Inflammatory macrophage (primary cell): ENCODE measurements around the gene PLXNB2.
"Not testable (repeated sequence)": the region's sequence is repeated elsewhere in the genome, so short reads cannot be mapped to it uniquely, and the experiment has no call there.

Experiments used
- DNase-seq, 2 donors: peaks; one replicate each; pipeline ENCODE4 v3.0.0-alpha.2; 2020 to 2022

The PLXNB2 gene

DNA sequence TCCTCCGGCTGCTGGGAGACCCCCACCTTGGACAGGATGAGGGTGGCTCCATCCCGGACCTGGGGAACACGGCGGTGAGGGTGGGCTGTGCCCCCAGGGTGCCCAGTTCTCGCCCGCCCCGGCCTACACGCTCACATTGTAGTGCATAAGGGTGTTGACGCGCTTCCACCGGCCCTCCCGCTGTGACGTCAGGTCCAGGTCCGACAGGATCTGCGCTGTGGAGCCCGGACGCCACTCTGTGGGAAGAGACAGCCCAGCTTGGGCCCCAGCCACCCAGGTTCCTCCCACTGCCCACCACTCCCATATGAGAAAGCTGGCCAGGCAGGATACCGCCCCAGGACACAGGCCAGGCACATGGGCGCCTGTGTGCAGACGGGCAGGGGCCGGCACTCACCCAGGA lies 29.0 kb downstream of the PLXNB2 start:
- no peak for DNase-seq

DNA sequence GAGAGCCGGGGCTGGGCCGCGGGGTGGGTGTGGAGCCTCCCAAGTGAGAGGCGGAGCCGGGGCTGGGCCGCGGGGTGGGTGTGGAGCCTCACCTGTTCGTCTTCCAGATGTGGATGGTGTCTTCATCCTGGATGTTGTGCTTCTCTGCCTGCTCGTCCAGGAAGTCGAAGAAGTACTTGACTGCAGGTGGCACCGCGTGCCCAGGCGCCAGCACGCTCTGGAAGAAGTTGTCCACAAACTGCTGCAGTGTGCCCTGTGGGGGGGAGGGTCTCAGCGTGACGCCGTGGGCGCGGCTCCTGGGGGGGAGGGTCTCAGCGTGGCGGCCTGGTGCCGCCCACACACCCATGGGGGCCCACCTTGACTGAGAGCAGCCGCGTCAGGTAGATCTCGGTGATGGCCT lies 29.7 kb downstream of the PLXNB2 start:
- no peak for DNase-seq

DNA sequence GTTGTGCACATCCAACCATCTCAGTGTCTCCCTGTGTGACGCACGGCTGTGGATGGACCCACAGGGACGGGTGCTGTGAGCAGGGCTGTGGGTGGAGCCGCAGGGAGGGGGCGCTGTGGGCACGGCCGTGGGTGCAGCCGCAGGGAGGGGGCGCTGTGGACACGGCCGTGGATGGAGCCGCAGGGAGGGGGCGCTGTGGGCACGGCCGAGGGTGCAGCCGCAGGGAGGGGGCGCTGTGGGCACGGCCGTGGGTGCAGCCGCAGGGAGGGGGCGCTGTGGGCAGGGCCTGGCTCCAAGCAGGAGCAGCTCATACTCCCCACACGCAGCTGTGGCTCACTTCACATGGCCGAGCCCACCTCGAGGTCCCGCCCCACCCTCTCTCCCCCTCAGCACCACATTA lies 31.3 kb downstream of the PLXNB2 start:
- DNase-seq: peak; percentile 49 to 63

DNA sequence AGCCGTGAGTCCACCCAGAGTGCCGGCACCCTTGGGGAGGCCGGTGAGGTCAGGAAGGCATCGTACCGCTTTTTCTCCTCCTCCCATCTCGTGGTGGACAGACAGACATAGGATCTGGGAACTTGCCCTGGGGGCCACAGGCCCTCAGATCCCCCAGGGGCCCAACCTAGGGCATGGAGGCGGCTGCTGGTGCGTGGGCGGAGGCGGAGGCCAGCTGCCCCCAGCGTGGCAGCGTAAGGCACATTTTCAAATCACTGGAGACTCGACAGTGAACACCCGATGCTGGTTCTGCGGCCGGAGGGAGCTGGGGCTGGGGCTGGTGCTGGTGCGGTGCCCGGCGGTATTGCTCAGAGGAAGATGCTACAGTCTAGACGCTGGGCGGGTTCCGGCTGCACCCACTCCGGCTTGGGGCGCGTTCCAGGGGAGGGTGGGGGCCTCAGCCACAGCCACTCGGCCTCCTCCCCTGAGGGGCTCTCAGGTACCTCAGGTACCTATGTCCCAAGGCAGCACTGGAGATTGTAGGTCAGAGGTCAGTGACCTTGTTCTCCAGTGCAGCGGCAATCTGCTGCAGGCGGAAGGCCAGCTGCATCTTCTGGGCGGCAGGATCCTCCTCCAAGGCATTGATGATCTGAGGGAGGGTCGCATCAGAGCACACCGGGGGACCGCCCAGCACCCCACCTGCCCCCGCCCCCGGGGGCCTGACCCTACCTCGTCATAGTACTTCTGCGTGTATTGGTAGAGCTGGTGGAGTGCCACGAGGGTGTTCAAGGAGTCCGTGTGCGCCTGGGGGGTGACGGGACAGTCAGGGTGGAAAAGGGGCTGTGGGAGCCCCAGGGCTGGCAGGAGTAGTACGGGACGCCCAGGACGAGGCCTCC lies 32.0 kb downstream of the PLXNB2 start:
- no peak for DNase-seq

DNA sequence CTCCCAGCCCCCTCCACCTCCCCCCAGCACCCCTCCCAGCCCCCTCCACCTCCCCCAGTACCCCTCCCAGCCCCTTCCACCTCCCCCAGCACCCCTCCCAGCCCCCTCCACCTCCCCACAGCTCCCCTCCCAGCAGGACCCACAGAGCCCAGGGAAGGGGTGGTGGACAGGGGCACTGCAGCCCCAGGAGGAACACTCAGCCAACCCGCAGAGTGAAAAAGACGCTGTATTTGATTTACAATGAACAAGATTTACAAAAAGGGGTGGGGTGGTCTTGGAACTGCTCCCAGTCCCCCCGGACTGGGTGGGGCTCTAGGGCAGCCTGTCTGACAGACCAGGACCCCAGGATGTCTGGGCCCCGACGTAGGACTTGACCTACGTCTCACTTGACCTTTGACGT lies 32.7 kb downstream of the PLXNB2 start:
- no peak for DNase-seq

DNA sequence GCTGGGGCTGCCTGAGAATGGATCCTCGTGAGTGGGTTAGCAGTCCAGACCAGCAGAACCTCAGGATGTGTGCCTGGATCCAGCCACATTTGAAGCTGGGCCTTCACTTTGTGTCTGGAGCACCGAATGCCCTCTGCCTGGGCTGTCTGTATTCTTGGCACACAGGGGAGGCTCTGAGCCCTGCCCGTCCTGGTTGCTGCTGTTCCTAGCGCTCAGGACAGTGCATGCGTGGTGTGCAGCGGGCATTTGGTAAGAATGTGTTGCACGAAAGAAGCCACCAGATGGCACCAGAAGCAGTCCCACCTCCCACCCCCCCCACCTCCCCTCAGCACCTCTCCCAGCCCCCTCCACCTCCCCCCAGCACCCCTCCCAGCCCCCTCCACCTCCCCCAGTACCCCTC lies 33.1 kb downstream of the PLXNB2 start:
- DNase-seq: peak; percentile 48 to 55

DNA sequence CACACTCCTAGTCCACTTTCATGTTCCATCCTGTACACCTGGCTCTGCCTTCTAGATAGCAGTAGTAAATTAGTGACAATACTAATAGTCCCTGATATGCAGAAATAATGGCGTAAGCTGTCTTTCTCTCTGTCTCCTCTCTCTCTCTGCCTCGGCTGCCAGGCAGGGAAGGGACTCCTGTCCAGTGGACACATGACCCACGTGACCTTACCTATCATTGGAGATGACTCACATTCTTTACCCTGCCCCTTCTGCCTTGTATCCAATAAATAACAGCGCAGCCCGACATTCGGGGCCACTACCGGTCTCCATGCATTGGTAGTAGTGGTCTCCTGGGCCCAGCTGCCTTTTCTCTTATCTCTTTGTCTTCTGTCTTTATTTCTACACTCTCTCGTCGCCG lies 33.7 kb downstream of the PLXNB2 start:
- DNase-seq: not testable (repeated sequence)

DNA sequence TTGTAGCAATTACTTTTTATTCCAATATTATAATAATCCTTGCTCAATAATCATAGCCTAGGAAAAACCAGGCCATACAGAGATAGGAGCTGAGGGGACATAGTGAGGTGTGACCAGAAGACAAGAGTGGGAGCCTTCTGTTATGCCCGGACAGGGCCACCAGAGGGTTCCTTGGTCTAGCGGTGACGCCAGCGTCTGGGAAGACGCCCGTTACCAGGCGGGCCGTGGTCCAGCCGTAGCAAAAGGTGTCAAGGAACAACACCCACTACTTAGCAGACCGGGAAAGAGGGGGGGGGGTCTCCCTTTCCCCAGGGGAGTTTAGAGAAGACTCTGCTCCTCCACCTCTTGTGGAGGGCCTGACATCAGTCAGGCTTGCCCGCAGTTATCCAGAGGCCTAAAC lies 34.1 kb downstream of the PLXNB2 start:
- not testable (repeated sequence) for DNase-seq

DNA sequence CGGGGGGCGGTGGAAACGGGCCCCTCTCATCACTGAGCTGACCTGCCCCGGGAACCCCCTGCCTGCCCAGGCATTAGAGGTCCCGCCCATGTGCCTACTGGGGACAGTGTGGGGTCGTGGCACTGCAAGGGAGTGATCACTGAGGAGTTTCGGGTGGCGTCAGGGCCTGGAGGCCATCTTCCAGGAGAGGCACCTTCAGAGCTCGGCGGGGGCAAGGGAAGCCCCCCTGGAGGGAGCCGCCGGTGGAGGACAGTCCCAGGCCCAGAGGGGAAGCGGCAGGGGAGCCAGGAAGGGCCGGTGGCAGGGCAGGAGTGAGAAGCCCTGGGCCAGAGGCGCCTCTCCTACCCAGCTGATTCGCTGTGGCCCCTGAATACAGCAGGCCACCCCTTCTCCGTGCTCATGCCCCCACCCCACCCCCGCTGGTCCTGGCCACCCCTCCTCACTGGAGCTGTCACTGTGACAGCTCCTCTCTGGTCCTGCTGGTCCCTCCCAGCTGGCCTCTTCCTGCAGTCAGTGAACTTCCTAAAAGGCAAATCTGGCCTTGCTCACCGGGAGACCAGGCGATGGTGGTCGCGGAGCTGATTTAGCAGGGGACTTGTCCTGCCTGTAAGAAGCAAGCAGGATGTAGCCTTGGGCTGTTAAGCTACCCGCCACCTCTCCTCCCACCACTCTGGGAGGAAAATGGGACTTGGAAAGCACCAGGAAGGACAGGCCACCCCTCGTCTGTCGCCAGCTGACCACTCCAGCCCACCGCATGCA lies 35.2 kb downstream of the PLXNB2 start:
- peak in 1 of 2 donors; percentile 9 for DNase-seq

DNA sequence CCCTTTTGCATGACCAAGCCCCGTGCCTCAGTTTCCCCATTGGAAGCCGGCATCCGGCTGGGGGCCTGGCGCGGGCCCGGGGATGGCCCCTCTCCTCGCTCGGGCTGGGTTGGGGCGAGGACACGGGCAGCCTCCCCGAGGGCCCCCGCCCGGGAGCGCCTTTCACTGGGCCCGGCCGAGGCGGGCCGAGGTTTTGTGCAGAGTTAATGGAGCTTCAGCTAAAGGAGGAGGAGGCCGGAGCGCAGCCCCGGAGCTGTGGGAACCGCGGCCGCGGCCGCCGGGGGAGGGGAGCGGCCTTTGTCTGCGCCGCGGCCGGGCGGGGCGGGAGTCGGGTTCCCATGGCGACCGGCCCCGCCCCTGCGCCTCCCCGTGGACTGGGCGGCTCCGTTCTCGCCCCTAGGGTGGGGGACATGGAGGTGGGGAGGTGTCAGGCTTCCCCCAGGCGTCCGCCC lies 35.9 kb downstream of the PLXNB2 start:
- peak; percentile 35 to 37 for DNase-seq

DNA sequence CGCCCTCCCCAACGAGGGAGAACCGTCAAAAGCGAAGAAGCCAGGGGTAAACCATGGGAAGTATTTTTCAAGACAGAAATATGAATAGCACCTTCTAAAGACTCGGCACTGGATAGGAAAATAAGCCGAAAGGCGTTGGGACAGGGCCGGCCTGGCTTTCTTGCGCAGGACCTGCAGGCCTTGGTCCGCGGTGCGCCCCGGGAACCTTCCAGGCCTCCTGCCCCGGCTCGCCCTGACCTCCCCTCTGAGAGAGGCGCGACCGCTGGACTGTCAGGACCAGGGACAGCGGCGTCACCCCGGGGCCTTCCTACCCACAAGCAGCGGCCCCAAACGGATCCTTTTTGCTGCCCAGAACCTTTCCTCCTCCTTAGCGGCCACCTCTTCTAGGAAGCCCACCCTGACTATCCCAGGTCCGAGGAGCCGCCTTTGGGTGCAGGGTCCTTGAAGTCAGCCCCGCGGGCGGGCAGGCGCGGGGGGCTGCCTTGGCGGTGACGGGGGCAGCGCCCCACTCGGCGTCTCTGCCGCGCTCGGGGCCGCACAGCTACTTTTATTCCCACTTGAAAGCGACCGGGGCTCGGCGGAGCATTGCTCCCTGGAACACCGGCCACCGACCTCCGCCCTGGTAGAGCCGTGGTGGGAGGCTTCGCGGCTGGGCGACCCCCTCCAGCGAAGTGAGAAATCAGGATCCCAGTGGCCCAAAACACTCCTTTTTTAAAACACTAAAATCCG lies 36.6 kb downstream of the PLXNB2 start:
- DNase-seq: peak; percentile 55 to 69

DNA sequence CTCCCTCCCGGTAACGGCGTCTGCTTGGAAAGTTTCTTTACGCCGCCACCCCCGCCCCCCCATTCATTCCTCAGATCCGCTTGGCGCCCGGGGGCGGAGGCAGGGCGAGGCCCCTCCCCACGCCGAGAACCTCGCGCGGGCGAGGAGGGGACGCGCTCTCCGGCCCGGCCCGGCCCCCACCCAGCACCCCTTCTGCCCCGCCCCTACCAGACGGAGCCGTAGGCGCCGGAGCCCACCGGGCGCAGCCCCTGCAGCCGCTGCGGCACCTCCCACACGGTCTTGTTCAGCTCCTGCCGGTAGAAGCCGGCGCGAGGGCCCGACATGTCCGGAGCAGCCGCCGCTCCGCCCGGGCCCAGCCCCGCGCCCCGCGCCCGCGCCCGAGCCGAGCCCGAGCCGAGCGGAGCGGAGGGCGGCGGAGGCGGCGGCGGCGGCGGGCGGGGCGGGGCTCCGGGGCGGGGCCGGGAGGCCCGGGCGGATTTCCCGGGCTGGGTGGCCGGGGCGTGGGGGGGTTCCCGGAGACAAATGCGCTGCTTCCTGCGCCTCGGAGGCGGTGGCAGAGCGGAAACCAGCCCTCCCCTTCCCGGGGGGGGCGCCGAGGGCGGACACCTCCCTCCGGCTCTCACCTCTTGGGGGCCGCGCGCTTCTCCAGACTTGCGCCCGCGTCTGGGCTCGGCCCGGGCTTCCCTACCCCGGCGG lies 37.3 kb downstream of the PLXNB2 start, which contains the start of gene MAPK11:
Gene MAPK11, minus strand, starts transcription at position 411 of the 696 bp plus-strand sequence. Its CDS starts 88 bp downstream, at position 323.
- no peak for DNase-seq

DNA sequence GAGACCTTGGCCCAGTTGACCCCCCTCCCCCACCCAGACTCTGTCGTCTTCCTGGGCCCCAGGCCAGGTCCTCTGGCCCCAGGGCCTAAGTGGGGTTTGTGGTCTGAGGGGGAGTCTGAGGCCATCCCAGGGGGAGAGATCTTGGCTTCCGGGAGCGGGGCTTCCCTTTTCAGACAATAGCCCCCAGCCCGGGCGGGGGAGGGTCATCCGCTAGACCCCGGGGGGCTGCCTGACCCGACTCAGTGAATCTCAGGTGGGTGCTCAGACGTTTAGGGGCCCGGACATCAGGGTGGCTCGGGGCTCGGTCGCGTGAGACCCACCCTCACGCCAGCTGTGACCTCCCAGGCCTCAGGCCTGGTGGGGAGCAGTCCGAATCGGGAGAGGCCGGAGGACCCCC lies 37.9 kb downstream of the PLXNB2 start:
- DNase-seq: no peak

DNA sequence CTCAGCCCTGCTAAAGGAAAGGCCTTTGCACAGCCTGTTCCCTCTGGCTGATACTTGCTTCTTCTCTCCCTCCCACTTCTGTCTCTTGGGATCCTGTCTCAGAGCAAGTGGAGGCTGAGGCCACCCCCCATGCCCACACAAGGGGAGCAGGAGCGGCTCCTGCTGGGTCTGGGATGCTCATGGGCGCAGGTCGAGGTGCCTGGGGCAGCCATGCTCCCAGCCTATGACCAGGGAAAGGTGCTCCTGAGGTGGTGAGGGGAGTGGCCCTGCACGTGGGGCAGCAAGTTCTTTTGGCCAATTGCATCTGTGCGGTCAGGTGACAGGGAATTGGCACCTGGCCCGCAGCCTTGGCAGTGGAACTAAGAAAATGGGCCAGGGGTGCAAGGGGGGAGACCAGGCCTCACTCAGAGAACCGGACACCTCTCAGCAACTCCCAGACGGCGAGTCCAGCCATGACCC lies 38.8 kb downstream of the PLXNB2 start:
- no peak for DNase-seq

DNA sequence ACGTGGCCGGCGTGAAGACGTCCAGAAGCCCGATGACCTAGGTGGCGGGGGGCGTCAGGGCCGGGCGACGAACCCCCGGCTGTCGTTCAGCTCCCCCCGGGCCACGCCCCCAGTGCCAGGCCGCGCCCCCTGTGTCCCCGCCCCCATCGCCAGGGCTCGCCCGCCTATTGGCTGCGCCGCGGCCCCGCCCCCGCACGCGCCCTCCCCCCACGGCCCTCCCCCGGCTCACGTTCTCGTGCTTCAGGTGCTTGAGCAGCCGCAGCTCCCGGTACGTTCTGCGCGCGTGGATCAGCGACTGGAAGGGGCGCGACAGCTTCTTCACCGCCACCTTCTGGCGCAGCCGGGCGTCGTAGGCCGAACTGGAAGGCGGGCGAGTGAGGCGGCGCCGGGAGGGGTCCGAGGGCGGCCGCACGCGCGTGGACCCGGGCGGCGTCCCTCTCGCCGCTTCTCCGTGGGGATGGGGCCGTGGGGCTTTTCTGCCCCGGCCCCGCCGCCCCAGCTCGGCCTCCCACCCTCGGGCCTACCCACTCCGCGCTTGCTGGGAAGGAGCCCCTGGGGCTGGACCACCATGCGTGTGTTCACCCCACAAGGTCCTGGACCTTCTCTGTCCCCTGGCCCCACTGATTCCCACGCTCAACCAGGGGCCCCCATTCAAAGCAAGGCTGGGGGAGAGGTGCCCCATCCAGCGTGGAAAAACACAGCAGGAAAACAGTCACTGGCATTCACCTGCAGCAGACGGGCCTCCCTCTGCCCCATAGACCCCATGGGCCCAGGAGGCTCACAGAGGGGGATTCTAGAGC lies 39.7 kb downstream of the PLXNB2 start:
- DNase-seq: peak in 1 of 2 donors; percentile 26

DNA sequence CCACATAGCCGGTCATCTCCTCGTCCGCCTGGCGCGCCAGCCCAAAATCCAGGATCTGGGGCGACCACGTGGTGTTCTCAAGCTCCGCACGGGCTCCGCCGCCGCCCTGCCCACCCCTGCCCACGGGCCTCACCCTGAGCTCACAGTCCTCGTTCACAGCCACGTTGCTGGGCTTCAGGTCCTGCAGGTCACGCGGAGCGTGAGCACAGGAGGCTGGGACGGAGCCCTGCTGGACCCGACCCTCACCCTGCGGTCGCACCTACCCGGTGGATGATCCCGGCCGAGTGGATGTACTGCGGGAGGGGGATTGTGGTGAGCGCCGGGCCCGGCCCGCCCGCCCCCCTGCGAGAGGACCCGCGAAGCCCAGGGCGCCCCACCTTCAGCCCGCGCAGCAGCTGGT lies 40.5 kb downstream of the PLXNB2 start:
- no peak for DNase-seq

DNA sequence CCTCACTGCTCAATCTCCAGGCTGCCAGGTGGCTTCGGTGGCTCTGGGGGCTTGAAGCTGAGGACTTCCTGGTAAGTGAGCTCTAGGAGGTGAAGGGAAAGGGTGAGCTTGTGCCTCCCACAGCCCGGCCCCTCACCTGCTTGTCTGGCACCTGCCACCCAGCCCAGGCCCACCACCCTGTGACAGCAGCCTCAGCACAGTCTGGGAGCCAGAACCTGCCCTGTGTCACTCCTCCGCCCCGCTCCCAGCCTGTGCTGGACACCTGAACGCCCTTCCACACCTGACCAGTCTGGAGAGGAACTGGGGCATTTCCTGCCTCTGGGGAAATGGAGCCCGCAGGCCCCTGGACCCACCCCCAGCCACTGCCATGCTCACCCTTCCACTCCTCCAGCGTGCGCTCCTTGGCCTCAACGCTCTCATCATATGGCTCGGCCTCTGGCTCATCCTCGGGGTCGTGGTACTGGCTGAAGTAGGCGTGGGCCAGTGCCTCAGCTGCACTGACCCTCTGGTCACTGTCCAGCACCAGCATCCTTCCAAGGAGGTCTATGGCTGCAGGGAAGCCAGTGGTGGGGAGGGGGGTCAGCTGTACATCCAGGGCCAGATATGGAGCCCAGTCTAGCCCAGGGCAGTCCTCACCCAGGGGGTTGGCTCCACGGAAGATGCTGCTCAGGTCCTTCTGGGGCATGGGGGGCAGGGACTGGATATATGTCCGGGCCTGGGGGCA lies 42.3 kb downstream of the PLXNB2 start:
- DNase-seq: no peak

DNA sequence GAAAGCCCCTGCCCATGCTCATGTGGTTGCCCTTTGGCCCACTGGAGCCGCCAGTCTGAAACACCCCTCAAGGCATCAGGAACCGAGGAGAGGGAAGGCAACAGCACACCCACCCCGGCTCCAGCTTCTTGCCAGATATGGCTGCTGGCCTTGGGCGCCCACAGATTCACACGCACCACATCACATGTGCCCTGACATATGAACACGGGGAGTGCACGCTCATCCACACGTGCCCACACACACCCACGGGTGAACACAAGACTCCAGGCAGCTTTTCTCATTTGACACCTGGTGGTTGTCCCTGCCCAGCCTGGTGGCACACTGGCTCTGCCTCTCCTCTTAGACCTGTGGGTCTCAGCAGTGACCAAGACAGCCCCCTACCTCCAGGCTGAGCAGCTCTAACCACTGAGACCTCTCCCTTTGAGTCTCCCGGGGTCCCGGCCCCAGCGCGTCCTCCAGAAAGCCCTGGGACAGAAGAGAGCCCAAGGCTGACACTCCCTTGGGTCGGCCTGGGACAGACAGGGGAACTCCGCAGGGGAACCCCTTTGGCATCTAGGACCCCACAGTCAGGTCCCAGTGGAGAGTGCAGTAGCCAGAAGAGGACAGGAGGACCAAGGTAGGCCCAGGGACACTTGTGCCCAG lies 43.2 kb downstream of the PLXNB2 start:
- DNase-seq: no peak

DNA sequence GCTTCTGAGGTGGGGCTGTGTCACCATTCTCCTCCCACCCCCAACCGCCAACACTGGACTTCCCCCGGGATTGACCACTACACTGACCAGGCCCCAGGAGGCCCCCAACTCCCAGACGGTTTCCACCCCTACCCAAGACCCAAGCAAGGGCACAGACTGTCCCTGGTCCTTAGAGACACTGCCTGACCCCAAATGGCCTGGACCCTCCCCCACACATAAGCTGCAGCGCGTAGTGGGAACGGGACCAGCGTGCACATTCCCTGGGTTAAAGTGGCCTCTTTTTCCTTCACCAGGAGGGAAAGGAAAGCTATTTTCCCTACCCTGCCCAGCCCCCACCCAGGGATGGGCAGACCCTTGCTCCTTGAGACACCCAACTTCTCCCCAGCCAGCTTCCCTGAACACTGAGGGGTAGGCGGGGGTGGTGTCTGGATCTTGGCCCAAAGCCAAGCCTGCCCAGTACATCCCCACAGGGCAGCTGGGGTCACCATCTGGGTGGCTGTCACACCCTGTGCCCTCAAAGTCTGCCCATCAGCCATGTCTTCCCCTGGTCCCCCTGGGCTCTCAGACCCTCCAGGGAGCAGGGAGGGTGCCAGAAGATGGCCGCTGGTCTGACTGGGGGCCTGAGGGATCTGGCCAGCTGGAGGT lies 44.4 kb downstream of the PLXNB2 start:
- DNase-seq: no peak
